COR-L47 (cell line): ENCODE results near the gene CDK17.
"Not testable (repeated sequence)": the region's sequence is repeated elsewhere in the genome, so short reads cannot be mapped to it uniquely, and the experiment has no call there.

Experiments
- DNase-seq: peaks from one replicate; lab custom pipeline; 2025; lab: John Stamatoyannopoulos, UW

Gene CDK17

GRCh38 chr12:96387981-96388380 is 12.3 kb downstream of the CDK17 start:
- no peak for DNase-seq

- no peak for DNase-seq
Observed at GRCh38 chr12:96386794-96387193, 13.4 kb downstream of the CDK17 start.

GRCh38 chr12:96383991-96384390 is 16.2 kb downstream of the CDK17 start:
- no peak for DNase-seq

GRCh38 chr12:96383371-96383770 is 16.9 kb downstream of the CDK17 start:
- no peak for DNase-seq

GRCh38 chr12:96379743-96380142 is 20.5 kb downstream of the CDK17 start:
- DNase-seq, result not testable (repeated sequence)

- DNase-seq, result no peak
Observed at GRCh38 chr12:96378319-96378718, 21.9 kb downstream of the CDK17 start.

GRCh38 chr12:96376865-96377264 is 23.4 kb downstream of the CDK17 start:
- no peak for DNase-seq

GRCh38 chr12:96375841-96376604 is 24.2 kb downstream of the CDK17 start:
- no peak for DNase-seq

- no peak for DNase-seq
Observed at GRCh38 chr12:96375170-96375569, 25.1 kb downstream of the CDK17 start.

GRCh38 chr12:96371790-96372699 is 28.2 kb downstream of the CDK17 start:
- DNase-seq, result no peak

- no peak for DNase-seq
Observed at GRCh38 chr12:96371138-96371789, 29.0 kb downstream of the CDK17 start.

GRCh38 chr12:96368687-96369086 is 31.6 kb downstream of the CDK17 start:
- no peak for DNase-seq

- DNase-seq, result no peak
Observed at GRCh38 chr12:96368233-96368632, 32.0 kb downstream of the CDK17 start.

GRCh38 chr12:96366381-96366654 is 33.9 kb downstream of the CDK17 start:
- no peak for DNase-seq

GRCh38 chr12:96365604-96366380 is 34.4 kb downstream of the CDK17 start:
- DNase-seq, result no peak

- DNase-seq, result no peak
Observed at GRCh38 chr12:96364092-96364700, 36.0 kb downstream of the CDK17 start.

- no peak for DNase-seq
Observed at GRCh38 chr12:96361074-96361473, 39.2 kb downstream of the CDK17 start.

GRCh38 chr12:96360550-96360949 is 39.7 kb downstream of the CDK17 start:
- no peak for DNase-seq

- no peak for DNase-seq
Observed at GRCh38 chr12:96359328-96359727, 40.9 kb downstream of the CDK17 start.

GRCh38 chr12:96356831-96357230 is 43.4 kb downstream of the CDK17 start:
- DNase-seq, result no peak

GRCh38 chr12:96354844-96355534 is 45.2 kb downstream of the CDK17 start:
- no peak for DNase-seq
